Endothelial cell of umbilical vein (primary cell): ENCODE measurements around the gene ALK. TPM values are rescaled to one million over a fixed set of nuclear protein-coding genes. Genes with fewer than 3 reads are reported as not detected.

Experiments used
- BruUV-seq: library from RNA; stranded (reverse); fragments of 400-500 nt; replicated peaks from 2 replicates; lab custom pipeline; 2021; lab: Mats Ljungman, UMichigan
- CTCF ChIA-PET: fragments of 300-600, 350-600 bp; sonication (Branson Sonifier 250); formaldehyde crosslinking; loops from one replicate; lab custom pipeline; 2021; ENCODE audit warnings: antibody characterized with exemption, inconsistent platforms; lab: Charles Lee
- POLR2A ChIA-PET: fragments of 300-600, 350-600 bp; sonication (Branson Sonifier 250); formaldehyde crosslinking; loops from one replicate; lab custom pipeline; 2021; ENCODE audit warnings: antibody characterized with exemption, inconsistent platforms; lab: Charles Lee
- DNase-seq: peaks from one replicate; pipeline ENCODE4 v3.0.0-alpha.2; 2011; ENCODE audit warnings: low read depth, low spot score
- FAIRE-seq: peaks from 2 replicates; lab custom pipeline; 2011; peaks lifted over from hg19 to GRCh38; lab: Jason Lieb, UNC
- H2AFZ ChIP-seq: 2 replicates; pipeline ENCODE4 v1.6.0; 2012; ENCODE audit warnings: low read depth, low read length, control low read depth, inconsistent platforms
- H3K27ac ChIP-seq: 2 replicates; pipeline ENCODE4 v1.5.1; 2011; ENCODE audit warnings: low read depth, mild to moderate bottlenecking, control low read depth, low read length, moderate library complexity; ENCODE audit not compliant: insufficient read depth
- H3K27me3 ChIP-seq, 2 experiments: 2 replicates each; pipeline versions ENCODE4 v1.6.0 to v1.6.1; 2011; ENCODE audit warnings: low read length in 2 of 2, mixed read lengths in 1 of 2; ENCODE audit not compliant: control insufficient read depth in 2 of 2, insufficient read depth in 2 of 2
- H3K36me3 ChIP-seq, 2 experiments: 2 replicates in 1 of 2; 3 replicates in 1 of 2; pipeline ENCODE4 v1.5.1; 2011; ENCODE audit warnings: low read length in 2 of 2, mild to moderate bottlenecking in 1 of 2, moderate library complexity in 1 of 2; ENCODE audit not compliant: control insufficient read depth in 2 of 2, insufficient read depth in 2 of 2; ENCODE audit errors: extremely low read depth in 1 of 2
- H3K4me1 ChIP-seq: 3 replicates; pipeline ENCODE4 v1.5.1; 2011; ENCODE audit warnings: mild to moderate bottlenecking, low read length; ENCODE audit not compliant: control insufficient read depth, insufficient read depth; ENCODE audit errors: extremely low read depth
- H3K4me2 ChIP-seq: 2 replicates; pipeline ENCODE4 v1.6.1; 2011; ENCODE audit warnings: low read length, control low read depth, mixed read lengths; ENCODE audit not compliant: insufficient read depth
- H3K4me3 ChIP-seq, 3 experiments: fragments of 200-600 bp in 1 of 3; sonication (generic), shearing (Covaris generic) in 1 of 3; replicated peaks in 1 of 3; 2 replicates each; pipeline ENCODE4 v1.5.1; 2011 to 2016; ENCODE audit warnings: control low read depth in 3 of 3, low read length in 3 of 3, mild to moderate bottlenecking in 2 of 3, inconsistent platforms in 1 of 3, low read depth in 1 of 3, moderate library complexity in 1 of 3; ENCODE audit not compliant: insufficient read depth in 1 of 3
- H3K79me2 ChIP-seq: 2 replicates; pipeline ENCODE4 v1.6.0; 2012; ENCODE audit warnings: low read length, inconsistent platforms; ENCODE audit not compliant: control insufficient read depth, insufficient read depth
- H3K9ac ChIP-seq: replicated peaks from 2 replicates; pipeline ENCODE3; 2011; ENCODE audit warnings: low read length, control low read depth; ENCODE audit not compliant: insufficient read depth; ENCODE audit errors: extremely low read depth
- H3K9me1 ChIP-seq: replicated peaks from 3 replicates; pipeline ENCODE4 v1.6.0; 2011; ENCODE audit warnings: mild to moderate bottlenecking, low read length; ENCODE audit not compliant: control insufficient read depth, insufficient read depth; ENCODE audit errors: extremely low read depth
- H3K9me3 ChIP-seq: replicated peaks from 2 replicates; pipeline ENCODE4 v1.5.1; 2012; ENCODE audit warnings: low read length, inconsistent platforms; ENCODE audit not compliant: control insufficient read depth, insufficient read depth
- H4K20me1 ChIP-seq: replicated peaks from 2 replicates; pipeline ENCODE3; 2011; ENCODE audit warnings: mild to moderate bottlenecking, low read length; ENCODE audit not compliant: control insufficient read depth, insufficient read depth; ENCODE audit errors: extremely low read depth
- CTCF ChIP-seq, 2 donors: IDR thresholded peaks; 1 replicate in 1 of 2; 2 replicates in 1 of 2; pipeline ENCODE4 v1.5.1; 2011; ENCODE audit warnings: low read length in 2 of 2, mild to moderate bottlenecking in 2 of 2, moderate library complexity in 2 of 2, control low read depth in 1 of 2, inconsistent platforms in 1 of 2, low read depth in 1 of 2; ENCODE audit not compliant: insufficient read depth in 1 of 2; ENCODE audit errors: extremely low read depth in 1 of 2
- EZH2 ChIP-seq: IDR thresholded peaks from 2 replicates; pipeline ENCODE4 v1.6.1; 2012; ENCODE audit warnings: borderline replicate concordance, low read depth, mild to moderate bottlenecking, moderate library complexity, low read length, inconsistent platforms; ENCODE audit not compliant: severe bottlenecking
- FOS ChIP-seq: IDR thresholded peaks from 2 replicates; pipeline ENCODE4 v1.6.1; 2011; ENCODE audit warnings: mild to moderate bottlenecking, low read length, moderate library complexity, borderline replicate concordance; ENCODE audit not compliant: insufficient read depth
- GATA2 ChIP-seq: IDR thresholded peaks from 2 replicates; pipeline ENCODE4 v1.7.0; 2011; ENCODE audit warnings: low read depth, mild to moderate bottlenecking, moderate library complexity, mixed read lengths, low read length; ENCODE audit not compliant: insufficient read length, insufficient read depth
- JUN ChIP-seq: IDR thresholded peaks from 2 replicates; pipeline ENCODE4 v1.6.1; 2011; ENCODE audit warnings: borderline replicate concordance, low read depth; ENCODE audit not compliant: insufficient read length, insufficient read depth
- MAX ChIP-seq: IDR thresholded peaks from 2 replicates; pipeline ENCODE4 v1.6.1; 2011; ENCODE audit not compliant: insufficient read depth, insufficient read length
- MYC ChIP-seq: IDR thresholded peaks from one replicate; pipeline ENCODE4 v1.6.1; 2011; ENCODE audit warnings: mild to moderate bottlenecking, low read depth, low read length
- POLR2A ChIP-seq: IDR thresholded peaks from 2 replicates; pipeline ENCODE4 v1.6.1; 2012; ENCODE audit warnings: low read depth, mild to moderate bottlenecking, control low read depth, low read length
- POLR2AphosphoS5 ChIP-seq: IDR thresholded peaks from 2 replicates; pipeline ENCODE4 v1.6.1; 2012; ENCODE audit warnings: low read depth, mild to moderate bottlenecking, control low read depth, low read length, moderate library complexity; ENCODE audit not compliant: insufficient read depth
- dilution Hi-C: fragments of 300-500 bp; cut with MboI; formaldehyde crosslinking; loops from one replicate; pipeline ENCODE4 v1.15.0; 2019; ENCODE audit warnings: low sequenced_read_pairs; ENCODE audit not compliant: extremely low pct_ligation_motif_present
- intact Hi-C: fragments of 100-400 bp; cut with micrococcal nuclease; formaldehyde crosslinking; loops from one replicate; pipeline ENCODE4 v1.10.0; 2022
- polyA plus RNA-seq, 4 experiments: library from polyadenylated mRNA; depleted of rRNA in 3 of 4; stranded (reverse) in 3 of 4; unstranded in 1 of 4; fragments of >200 nt; gene quantifications; 2 replicates each; pipeline versions ENCODE4 v1.2.1 to v1.2.3, GENCODE V29; 2011 to 2012; ENCODE audit warnings: missing spikeins in 1 of 4
- total RNA-seq: library from RNA; stranded (reverse); gene quantifications from 2 replicates; pipeline ENCODE4 v1.2.3, GENCODE V29; 2021

Gene ALK
- total and polyA plus RNA-seq, 2 donors (not counting 3 experiments of a cell fraction or from before 2014, with no cell fraction given): not detected

GRCh38 chr2:29706171-29706720 lies 215.1 kb downstream of the ALK start:
- FAIRE-seq: no peak
- no peak overlapping the region for H3K9ac ChIP-seq
- H3K27ac ChIP-seq: no peak overlapping the region
- H3K4me3 ChIP-seq: no peak overlapping the region
- H3K4me1 ChIP-seq: no peaks in the 10 kb centered on the region
- no peaks in the 10 kb centered on the region for H3K36me3 ChIP-seq
- H3K9me3 ChIP-seq: peaks cover 4% of the 10 kb centered on the region
- no peaks in the 10 kb centered on the region for H4K20me1 ChIP-seq
- no peaks in the 10 kb centered on the region for H3K79me2 ChIP-seq
- no peak overlapping the region for H2AFZ ChIP-seq
- BruUV-seq: no TSS peak
- no peak overlapping the region for H3K4me2 ChIP-seq
- ChIA-PET CTCF (no interaction called here), POLR2A (no interaction called here)
- DNase-seq: no peak
- H3K27me3 ChIP-seq: no peaks in the 10 kb centered on the region
- intact Hi-C loops (no loop called here), dilution Hi-C loops (no loop called here)
- H3K9me1 ChIP-seq: no peaks in the 10 kb centered on the region
- TF ChIP-seq POLR2AphosphoS5: no peak
- no peak for TF ChIP-seq FOS
- TF ChIP-seq POLR2A: no peak
- no peak for TF ChIP-seq MYC
- TF ChIP-seq GATA2: no peak
- TF ChIP-seq CTCF (IDR thresholded peaks at IDR 0.05; ENCODE audit: extremely low read depth in 1 of 2, insufficient read depth in 1 of 2, low read depth in 1 of 2, low read length in 2 of 2): no peak
- TF ChIP-seq MAX: no peak
- no peak for TF ChIP-seq EZH2
- TF ChIP-seq JUN: no peak
